C4-2B (cell line): Measurements from ENCODE around the gene RACGAP1.
"Not testable (repeated sequence)": the region's sequence is repeated elsewhere in the genome, so short reads cannot be mapped to it uniquely, and the experiment has no call there.

Experiments used
- H3K27ac ChIP-seq: fragments of 450-650 bp; 2 replicates; pipeline ENCODE4 v1.5.1; 2017
- CTCF ChIP-seq: fragments of 450-650 bp; conservative IDR thresholded peaks from 2 replicates; pipeline ENCODE4 v1.5.1; 2017; ENCODE audit warnings: mild to moderate bottlenecking
- ZFX ChIP-seq: fragments of 450-650 bp; IDR thresholded peaks from 2 replicates; pipeline ENCODE4 v1.6.1; 2017

RACGAP1 gene

GRCh38 chr12:50004696-50005095, 20.6 kb downstream of the RACGAP1 start:
- no peak overlapping the region for H3K27ac ChIP-seq
- TF ChIP-seq CTCF: no peak
- TF ChIP-seq ZFX: no peak

- TF ChIP-seq CTCF (no peak), ZFX (no peak)
- H3K27ac ChIP-seq: no peak overlapping the region
Observed at GRCh38 chr12:50003595-50003994, 21.7 kb downstream of the RACGAP1 start.

GRCh38 chr12:49998453-49998852, 26.8 kb downstream of the RACGAP1 start:
- TF ChIP-seq CTCF: no peak
- TF ChIP-seq ZFX: no peak
- no peak overlapping the region for H3K27ac ChIP-seq

GRCh38 chr12:49990273-49990672, 35.0 kb downstream of the RACGAP1 start:
- no peak overlapping the region for H3K27ac ChIP-seq
- TF ChIP-seq CTCF (no peak), ZFX (no peak)

- not testable (repeated sequence) for H3K27ac ChIP-seq
Observed at GRCh38 chr12:49989400-49989799, 35.9 kb downstream of the RACGAP1 start.

- no peak overlapping the region for H3K27ac ChIP-seq
- no peak for TF ChIP-seq ZFX
- no peak for TF ChIP-seq CTCF
Observed at GRCh38 chr12:49987625-49988303, 37.5 kb downstream of the RACGAP1 start.

GRCh38 chr12:49986476-49986875, 38.8 kb downstream of the RACGAP1 start:
- H3K27ac ChIP-seq: not testable (repeated sequence)

- H3K27ac ChIP-seq: no peak overlapping the region
- TF ChIP-seq ZFX: no peak
- TF ChIP-seq CTCF: no peak
Observed at GRCh38 chr12:49985981-49986380, 39.3 kb downstream of the RACGAP1 start.
